GM19239 (cell line): ENCODE measurements around the gene RIPK4.
"Not testable (repeated sequence)": the region's sequence is repeated elsewhere in the genome, so short reads cannot be mapped to it uniquely, and the experiment has no call there.

ENCODE experiments used
- DNase-seq: peaks from one replicate; pipeline ENCODE4 v3.0.0; 2011; ENCODE audit warnings: low spot score; ENCODE audit not compliant: insufficient read length
- FAIRE-seq: peaks from 2 replicates; lab custom pipeline; 2011; peaks lifted over from hg19 to GRCh38; lab: Jason Lieb, UNC

RIPK4 gene

DNA sequence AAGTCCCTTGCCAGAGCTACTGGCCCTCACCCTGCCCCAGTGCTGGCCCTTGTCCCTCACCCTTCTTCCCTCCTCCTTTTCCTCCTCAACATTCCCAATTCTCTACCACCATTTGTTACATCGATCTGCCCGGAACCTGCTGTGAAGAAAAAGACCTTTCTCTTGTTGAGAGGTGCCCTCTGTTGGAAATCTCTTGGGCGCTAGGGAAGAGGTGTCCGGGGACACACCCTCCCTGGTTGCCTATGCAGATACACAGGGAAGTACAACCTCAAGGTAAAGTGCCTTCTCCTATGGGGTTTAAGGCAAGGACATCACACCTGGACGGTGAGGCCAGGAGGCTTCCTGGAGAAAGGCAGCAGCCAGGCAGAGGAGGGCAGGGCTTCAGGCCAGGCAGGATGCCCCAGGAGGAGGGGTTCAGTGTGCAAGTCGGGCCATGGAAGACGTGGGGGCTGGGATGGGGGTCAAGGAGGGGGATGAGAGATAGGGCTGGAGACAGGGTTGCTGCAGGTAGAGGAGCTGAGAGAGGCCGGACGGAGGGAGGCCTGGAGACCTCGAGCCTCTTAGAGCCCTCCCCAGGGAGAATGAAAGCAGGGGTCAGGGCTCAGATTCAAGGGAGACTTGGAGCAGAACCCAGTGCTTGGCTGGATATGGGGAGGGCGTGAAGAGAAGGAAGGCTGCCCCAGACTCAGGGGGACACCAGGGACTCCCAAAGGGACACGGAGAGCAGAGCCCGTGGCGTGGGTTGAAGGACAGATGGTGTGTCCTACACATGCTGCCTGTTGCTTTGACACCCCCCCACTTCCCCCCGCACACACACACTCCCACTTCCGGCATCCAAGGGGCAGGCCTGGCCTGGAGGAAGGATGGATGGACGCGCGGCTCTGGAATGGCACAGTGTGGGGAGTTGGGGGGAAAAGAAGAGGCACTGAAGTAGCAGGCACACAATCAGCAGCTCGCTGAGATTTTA lies 44.5 kb downstream of the RIPK4 start:
- no peak for FAIRE-seq
- no peak for DNase-seq

DNA sequence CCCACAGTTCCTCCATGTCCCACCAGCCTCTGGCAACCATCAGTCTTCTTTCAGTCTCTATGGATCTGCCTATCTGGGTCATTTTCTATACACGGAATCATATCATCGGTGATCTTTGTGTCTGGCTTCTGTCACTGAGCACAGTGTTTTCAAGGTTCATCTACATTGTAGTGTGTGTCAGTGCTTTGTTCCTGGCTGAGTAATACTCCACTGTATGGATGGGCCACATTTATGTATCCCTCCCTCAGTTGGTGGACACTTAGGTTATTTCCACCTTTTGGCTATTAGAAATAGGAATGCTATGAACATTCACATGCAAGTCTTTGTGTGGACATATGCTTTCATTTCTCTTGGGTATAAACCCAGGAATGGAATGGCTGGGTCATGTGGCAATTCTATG lies 46.6 kb downstream of the RIPK4 start:
- FAIRE-seq (no peak), DNase-seq (no peak)

DNA sequence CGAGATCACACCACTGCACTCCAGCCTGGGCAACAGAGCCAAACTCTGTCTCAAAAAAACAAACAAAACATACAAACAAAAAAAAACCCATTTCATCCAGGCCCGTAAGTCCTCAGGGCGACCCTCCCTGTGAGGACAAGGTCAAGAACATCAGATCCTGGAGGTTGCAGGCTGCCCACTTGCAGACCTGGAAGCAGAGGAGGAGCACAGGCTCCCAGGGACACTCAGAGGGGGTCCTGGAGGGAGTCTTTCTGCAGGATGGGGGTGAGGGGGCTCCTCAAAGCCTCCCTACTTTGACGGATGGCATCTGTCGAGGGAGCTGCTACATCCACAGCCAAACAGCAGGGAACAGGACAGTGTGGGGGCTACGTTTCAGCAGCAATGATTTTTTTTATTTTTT lies 47.2 kb downstream of the RIPK4 start:
- DNase-seq (no peak), FAIRE-seq (no peak)

GRCh38 chr21:41717573-41718330 lies 49.1 kb downstream of the RIPK4 start:
- DNase-seq (no peak), FAIRE-seq (no peak)

DNA sequence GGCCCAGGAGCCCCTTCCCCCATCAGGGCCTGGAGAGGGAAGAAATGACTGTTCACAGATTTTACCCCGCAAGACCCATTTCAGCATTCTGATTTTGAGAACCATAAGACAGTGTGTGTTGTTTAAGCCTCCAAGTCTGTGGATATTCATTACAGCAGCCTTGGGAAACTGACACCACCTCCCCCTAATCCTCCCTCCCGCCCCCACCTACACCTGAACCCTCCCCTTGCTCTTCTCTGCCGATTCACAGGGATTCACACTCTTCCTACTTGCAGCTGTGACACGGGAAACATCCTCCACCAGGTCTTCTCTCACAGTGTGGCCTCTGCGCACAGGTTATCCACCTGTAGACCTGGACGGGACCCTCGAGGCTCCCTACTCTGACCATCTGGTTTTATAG lies 50.1 kb downstream of the RIPK4 start:
- FAIRE-seq (no peak), DNase-seq (no peak)

GRCh38 chr21:41715649-41716281 lies 51.1 kb downstream of the RIPK4 start:
- DNase-seq (no peak), FAIRE-seq (no peak)

GRCh38 chr21:41714299-41714865 lies 52.5 kb downstream of the RIPK4 start:
- not testable (repeated sequence) for DNase-seq, FAIRE-seq

DNA sequence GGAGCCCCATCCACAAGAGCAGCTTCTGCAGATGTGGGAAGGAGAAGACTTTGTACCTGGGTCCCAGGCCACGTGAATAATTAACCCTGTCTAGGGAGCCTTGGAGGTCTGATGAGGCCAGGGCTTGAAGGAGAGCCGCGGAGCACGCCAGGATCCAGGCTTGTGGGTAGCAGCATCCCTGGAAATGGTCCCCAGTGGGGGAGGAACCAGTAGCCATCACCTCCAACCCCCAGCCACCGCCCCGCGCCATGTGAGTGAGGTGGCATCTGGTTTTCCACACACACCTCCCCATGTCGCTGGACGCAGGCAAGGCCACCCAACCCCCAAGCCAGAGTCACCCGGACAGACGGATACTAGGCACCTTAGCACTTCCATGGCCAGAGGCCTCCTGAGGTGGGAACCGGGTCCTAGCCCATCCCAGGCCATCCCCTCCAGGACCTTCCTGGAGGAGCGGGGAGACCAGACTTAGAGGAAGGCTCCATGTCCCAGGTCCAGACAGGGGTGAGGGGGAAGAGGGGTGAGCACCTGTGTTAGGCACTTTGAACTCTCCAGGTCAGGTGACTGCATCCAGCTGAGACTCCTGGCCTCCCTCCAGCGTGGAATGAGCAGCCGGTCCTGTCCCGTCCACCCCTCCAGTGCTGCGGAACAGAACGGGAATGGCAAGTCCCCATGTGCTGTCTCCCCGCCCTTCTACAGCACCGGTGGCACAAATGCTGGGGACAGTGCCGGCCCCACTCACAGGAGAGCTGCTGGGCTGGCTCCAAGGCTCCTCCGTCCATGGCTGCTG lies 53.2 kb downstream of the RIPK4 start:
- FAIRE-seq (no peak), DNase-seq (no peak)

DNA sequence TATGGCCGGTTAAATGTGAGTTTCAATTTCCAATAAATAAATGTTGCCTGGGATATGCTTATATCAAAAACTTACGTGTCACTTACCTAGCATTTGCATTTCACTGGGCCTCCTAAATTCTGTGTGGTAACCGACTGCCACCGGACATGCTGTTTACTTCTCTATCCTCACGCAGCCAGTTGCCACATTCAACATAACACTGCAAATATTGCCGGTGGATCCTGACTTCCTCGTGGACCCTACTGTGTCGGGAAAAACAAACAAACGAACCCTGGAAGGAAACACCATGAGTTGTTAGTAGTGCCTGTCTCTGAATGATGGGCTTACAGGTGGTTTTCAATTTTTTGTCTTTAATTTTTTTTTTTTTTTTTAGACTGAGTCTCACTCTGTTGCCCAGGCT lies 54.1 kb downstream of the RIPK4 start:
- no peak for FAIRE-seq
- no peak for DNase-seq

GRCh38 chr21:41712201-41712600 lies 54.7 kb downstream of the RIPK4 start:
- no peak for DNase-seq
- FAIRE-seq, result no peak

DNA sequence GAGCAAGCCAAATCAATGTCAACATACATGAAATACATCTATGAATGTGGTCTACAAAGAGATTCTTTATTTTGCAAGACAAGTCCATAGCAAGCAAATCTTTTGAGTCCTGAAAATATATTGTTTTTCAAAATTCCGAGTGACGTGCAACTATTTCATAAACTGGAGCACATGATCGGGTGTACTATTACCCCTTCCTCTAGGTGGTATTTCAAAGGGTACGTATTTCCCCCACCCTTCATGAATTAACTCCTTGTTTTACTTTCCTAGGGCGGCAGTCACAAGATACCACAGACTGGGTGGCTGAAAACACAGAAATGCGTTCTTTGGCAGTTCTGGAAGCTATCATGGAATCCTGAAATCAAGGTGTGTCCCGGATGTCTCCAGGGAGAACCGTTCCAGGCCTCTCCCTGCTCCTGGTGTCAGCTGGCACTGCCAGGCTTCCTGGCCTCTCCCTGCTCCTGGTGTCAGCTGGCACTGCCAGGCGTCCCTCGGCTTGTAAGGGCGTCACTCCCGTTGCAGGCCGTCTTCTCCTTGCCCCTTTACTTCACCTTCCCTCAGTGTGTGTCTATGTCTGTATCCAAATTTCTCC lies 55.3 kb downstream of the RIPK4 start:
- no peak for FAIRE-seq
- no peak for DNase-seq

- DNase-seq (no peak), FAIRE-seq (no peak)
These were observed 56.1 kb downstream of the RIPK4 start for GRCh38 chr21:41710823-41711160.

DNA sequence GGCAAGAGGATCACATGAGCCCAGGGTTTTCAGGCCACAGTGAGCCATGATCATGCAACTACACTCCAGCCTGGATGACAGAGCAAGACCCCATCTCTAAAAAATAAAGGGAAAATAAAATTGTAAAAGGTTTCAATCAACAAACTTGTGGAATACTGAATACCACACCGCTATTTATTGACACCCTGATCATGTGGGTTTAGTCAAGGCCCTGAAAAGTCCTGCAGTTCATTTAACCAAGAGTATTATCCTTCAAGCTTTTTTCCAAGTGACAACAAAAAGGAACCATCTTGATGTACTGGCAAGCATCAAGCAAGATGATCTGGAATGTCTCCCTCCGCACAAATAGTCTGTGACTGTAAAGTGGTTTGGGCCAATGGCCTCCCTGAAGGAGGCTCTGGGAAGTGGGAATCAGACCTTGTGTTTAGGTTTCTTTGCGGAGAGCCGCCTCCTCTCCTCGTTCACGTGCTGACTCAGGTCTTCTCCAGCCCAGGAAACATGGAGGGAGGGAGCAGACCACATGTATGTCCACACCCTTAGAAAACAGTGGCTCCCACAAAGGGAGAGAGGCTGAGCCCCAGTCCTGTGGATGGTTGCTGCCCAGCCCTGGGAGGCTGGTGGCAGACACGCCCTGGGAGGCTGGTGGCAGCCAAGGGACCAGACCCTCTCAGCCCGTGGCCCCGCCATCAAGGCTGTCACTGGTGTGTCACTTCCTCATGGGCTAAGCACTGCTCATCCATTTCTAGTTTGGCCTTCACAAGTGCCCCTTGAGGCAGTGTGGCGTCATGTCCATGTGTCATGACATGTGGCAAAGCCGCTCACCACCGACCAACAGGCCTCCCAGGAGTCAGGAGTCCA lies 56.7 kb downstream of the RIPK4 start:
- FAIRE-seq (no peak), DNase-seq (no peak)

GRCh38 chr21:41709166-41709565 lies 57.7 kb downstream of the RIPK4 start:
- FAIRE-seq (no peak), DNase-seq (no peak)

GRCh38 chr21:41707960-41708330 lies 58.9 kb downstream of the RIPK4 start:
- DNase-seq (no peak), FAIRE-seq (no peak)

- no peak for DNase-seq
- no peak for FAIRE-seq
These were observed 59.5 kb downstream of the RIPK4 start for GRCh38 chr21:41707231-41707959.

DNA sequence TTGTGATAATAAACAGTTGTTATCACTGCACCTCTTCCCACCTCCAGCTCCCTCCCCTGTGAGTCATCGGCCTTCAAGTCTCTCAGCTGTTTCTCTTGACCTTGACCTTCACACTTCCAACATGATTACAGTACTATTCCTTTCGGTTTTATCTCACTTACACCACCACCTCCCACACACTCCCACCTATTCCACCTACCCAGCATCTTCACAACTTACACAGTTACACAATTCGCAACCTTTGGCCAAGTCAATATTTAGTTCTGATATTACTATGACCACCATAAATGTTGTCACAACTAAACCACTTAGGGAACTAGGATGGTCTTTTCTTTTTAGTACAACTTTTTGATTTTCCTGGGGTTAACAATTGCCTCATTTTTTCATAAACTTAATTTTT lies 60.2 kb downstream of the RIPK4 start:
- FAIRE-seq (no peak), DNase-seq (no peak)

DNA sequence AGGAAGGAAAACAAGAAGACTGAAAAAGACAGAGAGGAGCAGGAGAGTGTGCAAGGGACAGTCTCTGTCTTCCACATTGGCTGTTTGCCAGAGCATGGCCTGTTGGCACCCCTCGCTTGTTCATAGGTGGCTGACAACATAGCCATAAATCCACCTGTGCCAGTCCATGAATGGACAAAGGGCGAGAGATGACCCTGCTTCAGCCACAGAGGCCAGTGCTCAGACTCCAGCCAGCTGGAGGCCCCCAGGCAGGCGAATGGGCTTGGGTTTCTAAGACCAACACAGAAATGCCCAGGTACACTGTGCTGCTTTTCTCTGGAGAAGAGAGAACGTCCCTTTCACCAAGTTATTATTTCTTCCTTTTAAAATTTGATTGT lies 60.6 kb downstream of the RIPK4 start:
- no peak for FAIRE-seq

More for the DNA sequence above, 60.6 kb downstream of the RIPK4 start:
- DNase-seq, result no peak
